Neutrophil (primary cell): Measurements from ENCODE around the gene SH3GL2.

ENCODE experiments used
- H3K27ac ChIP-seq: fragments of 200-600 bp; sonication (generic); 2 replicates; pipeline ENCODE4 v1.5.1; 2016; ENCODE audit warnings: mild to moderate bottlenecking, moderate library complexity
- H3K27me3 ChIP-seq: fragments of 200-600 bp; sonication (generic); 2 replicates; pipeline ENCODE4 v1.6.0; 2016; ENCODE audit warnings: mild to moderate bottlenecking
- H3K36me3 ChIP-seq: fragments of 200-600 bp; sonication (generic); 2 replicates; pipeline ENCODE4 v1.5.1; 2017
- H3K4me1 ChIP-seq, 2 experiments: fragments of 200-600 bp in 1 of 2; sonication (generic) in 1 of 2; 1 replicate in 1 of 2; 2 replicates in 1 of 2; pipeline versions ENCODE4 v1.5.1 to v1.6.1; 2013 to 2016; ENCODE audit warnings: low read depth in 1 of 2, low read length in 1 of 2, mild to moderate bottlenecking in 1 of 2, moderate library complexity in 1 of 2; ENCODE audit not compliant: control insufficient read depth in 1 of 2, insufficient read depth in 1 of 2
- H3K4me3 ChIP-seq, 2 experiments: fragments of 200-600 bp in 1 of 2; sonication (generic) in 1 of 2; 1 replicate in 1 of 2; 2 replicates in 1 of 2; pipeline ENCODE4 v1.5.1; 2013 to 2016; ENCODE audit warnings: low read depth in 1 of 2, low read length in 1 of 2, mild to moderate bottlenecking in 1 of 2, moderate library complexity in 1 of 2
- H3K9me3 ChIP-seq: fragments of 200-600 bp; sonication (generic); 2 replicates; pipeline ENCODE4 v1.5.1; 2016
- CTCF ChIP-seq: fragments of 200-600 bp; sonication (generic); IDR thresholded peaks from 2 replicates; pipeline ENCODE4 v1.5.1; 2016; ENCODE audit warnings: antibody characterized with exemption

The SH3GL2 gene

GRCh38 chr9:17824616-17825264, 245.9 kb downstream of the SH3GL2 start:
- no peaks in the 10 kb centered on the region for H3K4me1 ChIP-seq
- no peak overlapping the region for H3K27ac ChIP-seq
- no peaks in the 10 kb centered on the region for H3K9me3 ChIP-seq
- H3K36me3 ChIP-seq = no peaks in the 10 kb centered on the region
- H3K27me3 ChIP-seq = no peaks in the 10 kb centered on the region
- H3K4me3 ChIP-seq = no peak overlapping the region
- TF ChIP-seq CTCF = no peak

- no peaks in the 10 kb centered on the region for H3K9me3 ChIP-seq
- H3K27me3 ChIP-seq = no peaks in the 10 kb centered on the region
- TF ChIP-seq CTCF = no peak
- H3K4me3 ChIP-seq = no peak overlapping the region
- H3K36me3 ChIP-seq = no peaks in the 10 kb centered on the region
- H3K27ac ChIP-seq = no peak overlapping the region
- H3K4me1 ChIP-seq = no peaks in the 10 kb centered on the region
Measured at GRCh38 chr9:17825265-17825659, 246.4 kb downstream of the SH3GL2 start.

DNA sequence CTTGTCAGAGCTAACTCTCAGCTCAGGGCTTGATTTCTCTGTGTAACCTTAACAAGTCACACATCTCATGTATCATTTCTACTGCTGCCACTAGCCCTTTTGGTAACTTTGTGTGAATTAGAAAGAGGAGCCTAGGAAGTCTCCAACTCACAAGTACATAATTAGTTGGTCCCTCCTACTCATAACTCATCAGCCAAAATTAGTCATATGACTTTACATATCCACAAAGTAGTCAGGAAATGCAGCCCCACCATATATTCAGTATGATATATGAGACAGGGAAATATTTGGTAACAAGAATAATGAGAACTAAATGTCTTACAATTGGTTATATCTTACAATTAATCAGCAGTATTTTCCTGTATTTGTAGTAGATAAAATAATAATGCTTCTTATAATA, 250.2 kb downstream of the SH3GL2 start:
- Histone ChIP-seq H3K36me3 (no peaks in the 10 kb centered on the region), H3K9me3 (no peaks in the 10 kb centered on the region), H3K4me1 (no peaks in the 10 kb centered on the region), H3K4me3 (no peak overlapping the region), H3K27ac (no peak overlapping the region), H3K27me3 (no peaks in the 10 kb centered on the region)
- TF ChIP-seq CTCF = no peak

DNA sequence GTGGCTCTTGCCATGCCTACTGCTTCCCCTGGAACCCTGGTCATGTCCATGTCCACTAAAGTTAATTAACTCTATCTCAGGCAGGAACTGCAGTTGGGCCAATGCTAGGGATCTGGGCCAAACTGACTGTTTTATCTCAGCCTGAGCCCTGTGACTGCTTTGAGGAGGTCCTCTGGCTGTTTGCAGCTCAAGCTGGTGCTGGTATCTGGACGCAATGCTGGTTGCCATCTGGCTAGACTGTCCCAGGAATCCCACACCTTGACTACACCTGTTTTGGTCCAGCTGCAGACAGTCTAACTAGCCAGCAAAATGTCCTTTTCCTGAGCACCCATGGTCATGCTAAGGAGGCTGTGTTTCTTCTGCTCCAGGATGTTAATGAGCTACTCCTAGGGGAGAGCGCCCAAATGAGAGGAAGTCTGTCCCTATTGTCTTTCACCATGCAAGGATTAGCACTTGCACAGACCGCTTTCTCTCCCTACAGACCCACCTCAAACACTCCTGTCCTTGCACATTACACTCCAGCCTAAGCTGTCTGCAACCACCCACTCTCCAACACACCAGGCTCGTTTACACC, 251.0 kb downstream of the SH3GL2 start:
- TF ChIP-seq CTCF = no peak
- Histone ChIP-seq H3K4me1 (no peaks in the 10 kb centered on the region), H3K36me3 (no peaks in the 10 kb centered on the region), H3K27me3 (no peaks in the 10 kb centered on the region), H3K4me3 (no peak overlapping the region), H3K9me3 (no peaks in the 10 kb centered on the region), H3K27ac (no peak overlapping the region)

DNA sequence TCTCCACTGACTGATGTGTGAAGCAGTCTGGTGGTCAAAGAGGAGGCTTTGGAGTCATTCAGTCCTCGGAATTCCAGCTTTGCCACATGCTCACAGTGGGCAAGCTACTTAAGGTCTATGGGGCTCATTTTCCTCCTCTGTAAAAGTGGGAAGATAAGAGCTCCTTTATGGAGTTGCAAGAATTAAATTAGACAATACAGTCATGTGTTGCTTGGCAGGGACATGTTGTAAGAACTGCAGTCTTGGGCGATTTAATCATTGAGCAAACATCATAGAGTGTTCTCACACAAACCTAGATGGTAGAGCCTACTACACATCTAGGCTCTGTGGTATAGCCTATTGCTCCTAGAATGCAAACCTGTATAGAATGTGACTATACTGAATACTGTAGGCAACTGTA, 253.9 kb downstream of the SH3GL2 start:
- Histone ChIP-seq H3K27me3 (no peaks in the 10 kb centered on the region), H3K4me3 (no peak overlapping the region), H3K36me3 (no peaks in the 10 kb centered on the region), H3K27ac (no peak overlapping the region), H3K4me1 (no peaks in the 10 kb centered on the region), H3K9me3 (no peaks in the 10 kb centered on the region)
- TF ChIP-seq CTCF = no peak
